ENCODE data around the gene GNG4. TPM values are rescaled to one million over a fixed set of nuclear protein-coding genes. Genes with fewer than 3 reads are reported as not detected.
A peak's percentile ranks its signal among the peaks of the same experiment; 100 is the strongest.

The GNG4 gene
- total and polyA plus RNA-seq, 10 of the 15 experiments (the other 5 are each of a cell fraction or from before 2014, with no cell fraction given) = 0.03 to 0.15 (median 0.15) TPM; not detected in 7

DNA sequence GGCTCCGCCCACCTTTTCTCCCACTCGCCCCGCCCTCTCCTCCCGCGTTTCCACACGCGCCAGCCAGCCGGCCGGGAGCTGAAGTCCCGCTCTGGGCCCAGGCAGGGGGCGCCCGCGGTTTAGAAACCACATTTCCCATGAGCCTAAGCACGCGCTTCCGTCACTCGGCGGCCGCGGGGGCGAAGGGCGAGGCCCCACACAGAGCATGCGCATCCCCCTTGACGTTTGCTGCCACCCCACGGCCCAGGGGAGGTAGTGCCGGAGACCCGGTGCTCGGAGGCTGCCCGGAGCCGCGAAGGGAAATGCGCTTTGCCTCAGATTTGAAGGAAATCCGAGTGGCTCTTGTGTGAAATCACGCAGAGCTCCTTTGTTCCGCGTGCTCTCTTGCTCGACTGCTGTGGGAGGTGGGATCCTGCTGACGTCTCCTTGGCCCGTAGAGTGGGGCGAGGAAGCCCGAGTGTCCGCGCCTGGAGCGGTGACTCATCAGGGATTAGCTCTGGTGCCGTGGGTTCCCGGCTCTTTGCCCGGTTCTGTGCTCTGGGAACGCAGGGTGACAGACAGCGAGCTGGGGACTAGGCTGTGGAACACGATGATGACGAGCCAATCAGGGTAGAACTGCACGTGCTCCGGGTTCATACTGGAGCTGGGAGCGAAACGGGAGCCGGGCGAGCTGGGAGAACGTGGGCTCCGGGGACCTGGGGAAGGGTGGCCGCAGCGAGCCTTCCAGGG, 144.9 kb downstream of the GNG4 start (continued):
- TF ChIP-seq BCL11A (IDR thresholded peaks at IDR 0.05; ENCODE audit: low read depth, low read length) (peak; percentile 22; the same call in 1 of the 2 replicates), ZSCAN29 (IDR thresholded peaks at IDR 0.05) (peak; percentile 23; the same call in 1 of the 2 replicates), USF1 (IDR thresholded peaks at IDR 0.05; ENCODE audit: borderline replicate concordance, extremely low read length, insufficient read depth, low read depth, low read length) (peak; percentile 30), STAT1 (conservative IDR thresholded peaks at IDR 0.05) (no peak), SP1 (IDR thresholded peaks at IDR 0.05; ENCODE audit: low read depth, low read length) (peak; percentile 9), MXI1 (IDR thresholded peaks at IDR 0.05; ENCODE audit: low read depth, low read length) (peak; percentile 56), ESRRA (IDR thresholded peaks at IDR 0.05; ENCODE audit: low read length) (peak; percentile 27; the same call in 1 of the 2 replicates), EP300 (IDR thresholded peaks at IDR 0.05; ENCODE audit: borderline replicate concordance in 1 of 2, control insufficient read depth in 1 of 2, low read depth in 2 of 2, low read length in 2 of 2) (peak in 1 of 2 experiments; percentile 51; a peak in 1 of 4 replicates), CHD1 (IDR thresholded peaks at IDR 0.05; ENCODE audit: low read depth, low read length) (no peak), CREM (IDR thresholded peaks at IDR 0.05; ENCODE audit: low read depth) (peak; percentile 98), KLF5 (IDR thresholded peaks at IDR 0.05; ENCODE audit: partially characterized antibody) (peak; percentile 66), NRF1 (conservative IDR thresholded peaks at IDR 0.05; ENCODE audit: low read depth, low read length) (peak; percentile 86), SMC3 (IDR thresholded peaks at IDR 0.05; ENCODE audit: borderline replicate concordance, low read length) (peak; percentile 38; the same call in 1 of the 2 replicates), FOXM1 (IDR thresholded peaks at IDR 0.05; ENCODE audit: low read depth, low read length) (no peak), ZNF274 (IDR thresholded peaks at IDR 0.05; ENCODE audit: insufficient read depth, insufficient read length) (no peak), GATAD2B (conservative IDR thresholded peaks at IDR 0.05; ENCODE audit: low read depth) (no peak; the same call in none of the 2 replicates)
- TF ChIP-seq, protein P1, sequence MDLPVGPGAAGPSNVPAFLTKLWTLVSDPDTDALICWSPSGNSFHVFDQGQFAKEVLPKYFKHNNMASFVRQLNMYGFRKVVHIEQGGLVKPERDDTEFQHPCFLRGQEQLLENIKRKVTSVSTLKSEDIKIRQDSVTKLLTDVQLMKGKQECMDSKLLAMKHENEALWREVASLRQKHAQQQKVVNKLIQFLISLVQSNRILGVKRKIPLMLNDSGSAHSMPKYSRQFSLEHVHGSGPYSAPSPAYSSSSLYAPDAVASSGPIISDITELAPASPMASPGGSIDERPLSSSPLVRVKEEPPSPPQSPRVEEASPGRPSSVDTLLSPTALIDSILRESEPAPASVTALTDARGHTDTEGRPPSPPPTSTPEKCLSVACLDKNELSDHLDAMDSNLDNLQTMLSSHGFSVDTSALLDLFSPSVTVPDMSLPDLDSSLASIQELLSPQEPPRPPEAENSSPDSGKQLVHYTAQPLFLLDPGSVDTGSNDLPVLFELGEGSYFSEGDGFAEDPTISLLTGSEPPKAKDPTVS (IDR thresholded peaks at IDR 0.05; ENCODE audit: low read depth, low read length) = 0 out of 2 replicates have a peak, but pooled peaks have one; percentile 26
